OCI-LY7 (cell line): Measurements from ENCODE around the gene GABRB3. TPM values are rescaled to one million over a fixed set of nuclear protein-coding genes. Genes with fewer than 3 reads are reported as not detected.

ENCODE experiments used
- BruUV-seq: library from RNA; stranded (reverse); fragments of 400-500 nt; replicated peaks from 2 replicates; lab custom pipeline; 2021; lab: Mats Ljungman, UMichigan
- CTCF ChIA-PET: fragments of 300-600 bp; sonication (Branson Sonifier 250); formaldehyde crosslinking; loops from one replicate; lab custom pipeline; 2022; ENCODE audit warnings: antibody characterized with exemption; ENCODE audit not compliant: unreplicated experiment; lab: Charles Lee
- POLR2A ChIA-PET: fragments of 300-600 bp; sonication (Branson Sonifier 250); formaldehyde crosslinking; loops from one replicate; lab custom pipeline; 2022; ENCODE audit warnings: antibody characterized with exemption; lab: Charles Lee
- DNase-seq: peaks from one replicate; pipeline ENCODE4 v3.0.0-alpha.2; 2015; ENCODE audit warnings: low spot score
- H2AFZ ChIP-seq: fragments of 200-600 bp; sonication (generic), shearing (Covaris generic); 2 replicates; pipeline ENCODE4 v1.6.1; 2014; ENCODE audit warnings: mild to moderate bottlenecking, antibody characterized with exemption, low read length, moderate library complexity
- H3K27ac ChIP-seq: fragments of 200-600 bp; sonication (generic); 2 replicates; pipeline ENCODE4 v1.5.1; 2014; ENCODE audit warnings: mixed run types, low read depth, mild to moderate bottlenecking, moderate library complexity, low read length, inconsistent platforms; ENCODE audit not compliant: poor library complexity, severe bottlenecking
- H3K36me3 ChIP-seq: fragments of 200-600 bp; sonication (generic); 2 replicates; pipeline ENCODE4 v1.6.1; 2014; ENCODE audit warnings: mild to moderate bottlenecking, antibody characterized with exemption, low read length, moderate library complexity, mixed read lengths; ENCODE audit not compliant: insufficient read depth
- H3K4me1 ChIP-seq: fragments of 200-600 bp; sonication (generic); 2 replicates; pipeline ENCODE4 v1.5.1; 2014; ENCODE audit warnings: mild to moderate bottlenecking, low read length; ENCODE audit not compliant: insufficient read depth, poor library complexity, severe bottlenecking
- H3K4me2 ChIP-seq: fragments of 200-600 bp; sonication (generic); 2 replicates; pipeline ENCODE4 v1.6.1; 2014; ENCODE audit warnings: mild to moderate bottlenecking, low read length
- H3K4me3 ChIP-seq: fragments of 200-600 bp; sonication (generic); 2 replicates; pipeline ENCODE4 v1.5.1; 2014; ENCODE audit warnings: mild to moderate bottlenecking, low read depth, low read length; ENCODE audit not compliant: poor library complexity, severe bottlenecking
- H3K79me2 ChIP-seq: fragments of 200-600 bp; sonication (generic); 2 replicates; pipeline ENCODE4 v1.6.1; 2016; ENCODE audit warnings: low read depth, mild to moderate bottlenecking, low read length, moderate library complexity, mixed read lengths; ENCODE audit not compliant: insufficient read depth
- H3K9me2 ChIP-seq: fragments of 200-600 bp; sonication (generic); 2 replicates; pipeline ENCODE4 v1.6.1; 2016; ENCODE audit warnings: mild to moderate bottlenecking, low read length, mixed read lengths; ENCODE audit not compliant: insufficient read depth
- H3K9me3 ChIP-seq: fragments of 200-600 bp; sonication (generic); 2 replicates; pipeline ENCODE4 v1.6.1; 2014; ENCODE audit warnings: mild to moderate bottlenecking, mixed run types, low read length, mixed read lengths
- H4K20me1 ChIP-seq: fragments of 200-600 bp; sonication (generic); 2 replicates; pipeline ENCODE4 v1.6.1; 2014; ENCODE audit warnings: mild to moderate bottlenecking, antibody characterized with exemption, low read length, moderate library complexity, mixed read lengths; ENCODE audit not compliant: insufficient read depth
- EZH2phosphoT487 ChIP-seq: fragments of 200-600 bp; sonication (generic); IDR thresholded peaks from 2 replicates; pipeline ENCODE4 v1.6.1; 2018; ENCODE audit warnings: low read depth, borderline replicate concordance, mild to moderate bottlenecking, mixed run types, antibody characterized with exemption, low read length, moderate library complexity, mixed read lengths
- intact Hi-C: fragments of 100-400 bp; cut with micrococcal nuclease; formaldehyde crosslinking; loops from one replicate; pipeline ENCODE4 v1.10.0; 2022; ENCODE audit not compliant: unreplicated experiment
- total RNA-seq, 2 experiments: library from RNA; depleted of rRNA in 1 of 2; stranded (reverse); fragments of >200 nt in 1 of 2; shearing (Covaris generic) in 1 of 2; gene quantifications; 2 replicates each; pipeline ENCODE4 v1.2.3, GENCODE V29; 2014 to 2022
- TF ChIP-seq, protein P1 (sequence below): fragments of 200-600 bp; sonication (generic); conservative IDR thresholded peaks from 2 replicates; pipeline ENCODE4 v1.5.1; 2014; ENCODE audit warnings: mild to moderate bottlenecking, antibody characterized with exemption, low read length, moderate library complexity, mixed read lengths

The GABRB3 gene
- total RNA-seq, 2 experiments from 2014 or later, result 2.8 to 6.5 TPM

DNA sequence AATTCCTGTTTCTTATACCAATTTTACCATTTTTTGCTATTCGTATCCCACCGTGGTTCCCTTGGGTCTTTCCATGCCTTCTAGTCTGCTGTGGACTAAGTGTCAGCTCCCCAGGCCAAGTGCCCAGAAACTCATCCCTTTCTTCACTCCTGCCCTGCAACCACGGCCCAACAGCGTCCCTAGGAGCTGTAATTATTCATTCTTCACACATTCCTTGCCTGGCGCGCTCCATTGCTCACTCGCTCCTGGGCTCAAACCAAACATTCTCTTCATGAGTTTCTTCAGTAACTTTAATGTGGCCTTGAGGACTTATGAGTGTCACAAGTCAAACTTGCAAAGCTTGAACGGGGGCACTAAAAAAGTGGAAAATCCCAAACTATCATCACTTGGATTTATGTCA is 15.7 kb downstream of the GABRB3 start:
- POLR2A ChIA-PET, result interaction anchor here (0.6 kb wide), 1 partner anchor 26 kb away, joined by 5 read pairs; no protein-coding TSS in a partner anchor
- intact Hi-C loops, result no loop called here
- no peak for TF ChIP-seq EZH2phosphoT487
- TF ChIP-seq, protein P1, sequence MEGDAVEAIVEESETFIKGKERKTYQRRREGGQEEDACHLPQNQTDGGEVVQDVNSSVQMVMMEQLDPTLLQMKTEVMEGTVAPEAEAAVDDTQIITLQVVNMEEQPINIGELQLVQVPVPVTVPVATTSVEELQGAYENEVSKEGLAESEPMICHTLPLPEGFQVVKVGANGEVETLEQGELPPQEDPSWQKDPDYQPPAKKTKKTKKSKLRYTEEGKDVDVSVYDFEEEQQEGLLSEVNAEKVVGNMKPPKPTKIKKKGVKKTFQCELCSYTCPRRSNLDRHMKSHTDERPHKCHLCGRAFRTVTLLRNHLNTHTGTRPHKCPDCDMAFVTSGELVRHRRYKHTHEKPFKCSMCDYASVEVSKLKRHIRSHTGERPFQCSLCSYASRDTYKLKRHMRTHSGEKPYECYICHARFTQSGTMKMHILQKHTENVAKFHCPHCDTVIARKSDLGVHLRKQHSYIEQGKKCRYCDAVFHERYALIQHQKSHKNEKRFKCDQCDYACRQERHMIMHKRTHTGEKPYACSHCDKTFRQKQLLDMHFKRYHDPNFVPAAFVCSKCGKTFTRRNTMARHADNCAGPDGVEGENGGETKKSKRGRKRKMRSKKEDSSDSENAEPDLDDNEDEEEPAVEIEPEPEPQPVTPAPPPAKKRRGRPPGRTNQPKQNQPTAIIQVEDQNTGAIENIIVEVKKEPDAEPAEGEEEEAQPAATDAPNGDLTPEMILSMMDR, result no peak

DNA sequence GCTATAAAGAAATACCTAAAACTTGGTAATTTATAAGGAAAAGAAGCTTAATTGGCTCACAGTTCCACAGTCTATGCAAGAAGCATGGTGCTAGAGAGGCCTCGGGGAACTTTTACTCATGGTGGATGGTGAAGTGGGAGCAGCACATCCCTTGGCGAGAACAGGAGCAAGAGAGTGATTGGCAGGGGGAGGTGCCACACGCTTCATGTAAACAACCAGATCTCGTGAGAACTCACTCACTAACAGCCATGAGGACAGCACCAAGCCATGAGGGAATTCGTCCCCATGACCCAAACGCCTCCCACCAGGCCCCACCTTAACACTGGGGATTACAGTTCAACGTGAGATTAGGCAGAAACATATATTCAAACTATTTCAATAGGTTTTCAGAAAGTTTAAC is 28.0 kb downstream of the GABRB3 start:
- no peaks in the 10 kb centered on the region for H3K36me3 ChIP-seq
- no peak overlapping the region for H3K4me3 ChIP-seq
- H3K27ac ChIP-seq, result no peak overlapping the region
- ChIA-PET POLR2A (no interaction called here), CTCF (no interaction called here)
- TF ChIP-seq, protein P1, result no peak
- no peak for TF ChIP-seq EZH2phosphoT487
- no peaks in the 10 kb centered on the region for H3K79me2 ChIP-seq
- H4K20me1 ChIP-seq, result no peaks in the 10 kb centered on the region
- H3K9me2 ChIP-seq, result no peaks in the 10 kb centered on the region
- no peak overlapping the region for H3K4me2 ChIP-seq
- intact Hi-C loops, result no loop called here
- BruUV-seq, result no TSS peak
- no peak overlapping the region for H2AFZ ChIP-seq
- no peaks in the 10 kb centered on the region for H3K4me1 ChIP-seq
- no peaks in the 10 kb centered on the region for H3K9me3 ChIP-seq
- no peak for DNase-seq

More for the DNA sequence above, 15.7 kb downstream of the GABRB3 start:
- BruUV-seq, result no TSS peak
- Histone ChIP-seq H3K9me3 (no peaks in the 10 kb centered on the region), H3K36me3 (no peaks in the 10 kb centered on the region), H3K4me1 (no peaks in the 10 kb centered on the region), H3K27ac (no peak overlapping the region), H3K9me2 (no peaks in the 10 kb centered on the region), H3K79me2 (no peaks in the 10 kb centered on the region), H3K4me3 (no peak overlapping the region), H4K20me1 (no peaks in the 10 kb centered on the region), H3K4me2 (no peak overlapping the region), H2AFZ (no peak overlapping the region)
- DNase-seq, result no peak
- CTCF ChIA-PET, result no interaction called here

DNA sequence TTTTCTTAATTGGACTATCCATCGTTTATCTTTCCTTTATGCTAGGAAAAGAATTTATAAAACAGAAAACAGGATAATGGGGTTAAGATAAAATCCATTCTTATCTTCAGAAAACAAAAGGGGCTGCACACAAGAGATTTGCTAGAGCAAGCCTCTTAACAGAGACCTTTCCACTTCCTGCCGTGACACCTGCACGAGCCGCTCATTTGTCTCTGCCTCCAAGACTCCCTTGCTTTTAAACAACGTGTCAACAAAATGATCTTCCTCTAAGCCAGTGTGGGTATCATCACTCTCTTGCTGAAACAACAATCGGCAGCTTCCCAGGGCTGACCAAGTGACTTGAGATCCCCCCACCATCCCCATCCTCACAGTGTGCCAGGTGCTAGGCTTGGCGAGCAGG is 33.1 kb downstream of the GABRB3 start:
- Histone ChIP-seq H3K36me3 (no peaks in the 10 kb centered on the region), H3K79me2 (no peaks in the 10 kb centered on the region), H3K4me2 (no peak overlapping the region), H3K4me1 (no peaks in the 10 kb centered on the region), H4K20me1 (no peaks in the 10 kb centered on the region), H2AFZ (no peak overlapping the region), H3K9me3 (no peaks in the 10 kb centered on the region), H3K27ac (no peak overlapping the region), H3K9me2 (no peaks in the 10 kb centered on the region), H3K4me3 (no peak overlapping the region)
- no peak for DNase-seq
- ChIA-PET CTCF (no interaction called here), POLR2A (no interaction called here)
- intact Hi-C loops, result no loop called here
- no TSS peak for BruUV-seq
- TF ChIP-seq, protein P1, result no peak
- no peak for TF ChIP-seq EZH2phosphoT487
